Heart left ventricle (tissue), 16 donors: ENCODE results near the gene PPP1R9B. TPM values are rescaled to one million over a fixed set of nuclear protein-coding genes. Genes with fewer than 3 reads are reported as not detected.

Experiments used
- ATAC-seq, 4 donors: fragments of 200-7000 bp; cut with Tn5 transposase; one replicate each; pipeline ENCODE4 v1.9.1; 2020 to 2022; ENCODE audit warnings: moderate library complexity in 4 of 4, mild to moderate bottlenecking in 3 of 4, moderate number of reproducible peaks in 1 of 4
- DNase-seq, 5 donors: peaks; one replicate each; pipeline ENCODE4 v3.0.0-alpha.2; 2020
- H3K27ac ChIP-seq, 12 donors: fragments of 200-600 bp; sonication (generic) in 4 of 12; one replicate each; pipeline versions ENCODE4 v1.5.0 to v1.8.0; 2016 to 2022; ENCODE audit warnings: mild to moderate bottlenecking in 2 of 12
- H3K27me3 ChIP-seq, 9 donors: fragments of 200-600 bp; sonication (generic) in 2 of 9; one replicate each; pipeline versions ENCODE4 v1.5.1 to v1.8.0; 2016 to 2022; ENCODE audit warnings: mild to moderate bottlenecking in 3 of 9
- H3K36me3 ChIP-seq, 9 donors: fragments of 200-600 bp; sonication (generic) in 2 of 9; one replicate each; pipeline versions ENCODE4 v1.5.0 to v1.8.0; 2018 to 2022; ENCODE audit warnings: mild to moderate bottlenecking in 2 of 9
- H3K4me1 ChIP-seq, 12 donors: fragments of 200-600 bp; sonication (generic) in 4 of 12; one replicate each; pipeline versions ENCODE4 v1.5.0 to v1.8.0; 2016 to 2022; ENCODE audit warnings: mild to moderate bottlenecking in 3 of 12
- H3K4me3 ChIP-seq, 12 donors: fragments of 200-600 bp; sonication (generic) in 4 of 12; one replicate each; pipeline versions ENCODE4 v1.5.0 to v1.8.0; 2017 to 2022; ENCODE audit warnings: mild to moderate bottlenecking in 9 of 12, moderate library complexity in 4 of 12
- H3K9me3 ChIP-seq, 12 donors: fragments of 200-600 bp; sonication (generic) in 4 of 12; one replicate each; pipeline versions ENCODE4 v1.5.0 to v1.8.0; 2016 to 2022; ENCODE audit warnings: mild to moderate bottlenecking in 1 of 12
- POLR2A ChIP-seq, 2 donors: fragments of 450-650 bp; IDR thresholded peaks; one replicate each; pipeline ENCODE4 v1.6.1; 2017; ENCODE audit warnings: antibody characterized with exemption in 2 of 2, mild to moderate bottlenecking in 2 of 2, moderate library complexity in 2 of 2
- WGBS, 4 donors: extraction: QIAGEN DNeasy Blood & Tissue Kit in 2 of 4; methylation state at CpG; one replicate each; pipeline versions ENCODE4 v1.1.5 to v1.1.7; 2013 to 2018; 5-methylcytosine and 5-hydroxymethylcytosine counted together
- intact Hi-C, 10 donors: fragments of 100-400 bp; cut with DNase I; formaldehyde crosslinking; loops; one replicate each; pipeline versions ENCODE4 v1.11.1 to v1.14.2; 2022
- polyA plus RNA-seq, 2 donors: library from polyadenylated mRNA; stranded (reverse); fragments of 200-250 nt; gene quantifications; one replicate each; pipeline ENCODE4 v1.2.3, GENCODE V29; 2013
- total RNA-seq, 9 donors: library from RNA; depleted of rRNA in 2 of 9; stranded (reverse); fragments of >200 nt in 2 of 9; fragmentation: NEBNext Ultra II Directional in 3 of 9; extraction: Animal tissue kit (Norgen Biotek cat#: 25700) in 3 of 9; gene quantifications; one replicate each; pipeline versions ENCODE4 v1.1.0 to v1.2.4, GENCODE V29; 2016 to 2023
- TF ChIP-seq, protein P1 (sequence below), 12 donors: fragments of 200-600 bp; sonication (generic) in 4 of 12; IDR thresholded peaks; one replicate each; pipeline versions ENCODE4 v1.5.0 to v1.8.0; 2018 to 2022; ENCODE audit warnings: antibody characterized with exemption in 12 of 12, mild to moderate bottlenecking in 5 of 12
- donor health status: ischemic (EF 13 %, LVEDD 7.1; RV severe dilation, severe dysfunction).
- donor health status: healthy with polysubstance abuse.
- donor health status: DM: no; HTN: yes; CAD: no.
- donor health status: DM: no; HTN: no; CAD: no.
- donor health status: ischemic (EF 25% LVEDD 6.9; RV normal size, moderate dysfunction).
- donor health status: ischemic (EF 25% LVEDD 5.7; RV mildly dilated, moderate dysfunction).
- donor health status: healthy.
- donor health status: DM: yes; HTN: yes; CAD: no.
- donor health status: ischemic (EF 35%, LVEDD 5.7; RV mildly dilated, moderate dysfunction).
- donor health status: nonischemic (EF 11% LVEDD 7.7; RV severe dilation, severe dysfunction).
- donor health status: DM: yes; HTN: yes; CAD: no.
- donor health status: PGD.
- donor health status: ischemic (EF 29% LVEDD 5.4; RV normal size, mild dysfunction).
- donor health status: nonischemic (EF 23%, LVEDD 6.1; RV moderate dilation, normal function).

The PPP1R9B gene
- total and polyA plus RNA-seq, 11 donors, result 17.0 to 55.9 (median 31.3) TPM

DNA sequence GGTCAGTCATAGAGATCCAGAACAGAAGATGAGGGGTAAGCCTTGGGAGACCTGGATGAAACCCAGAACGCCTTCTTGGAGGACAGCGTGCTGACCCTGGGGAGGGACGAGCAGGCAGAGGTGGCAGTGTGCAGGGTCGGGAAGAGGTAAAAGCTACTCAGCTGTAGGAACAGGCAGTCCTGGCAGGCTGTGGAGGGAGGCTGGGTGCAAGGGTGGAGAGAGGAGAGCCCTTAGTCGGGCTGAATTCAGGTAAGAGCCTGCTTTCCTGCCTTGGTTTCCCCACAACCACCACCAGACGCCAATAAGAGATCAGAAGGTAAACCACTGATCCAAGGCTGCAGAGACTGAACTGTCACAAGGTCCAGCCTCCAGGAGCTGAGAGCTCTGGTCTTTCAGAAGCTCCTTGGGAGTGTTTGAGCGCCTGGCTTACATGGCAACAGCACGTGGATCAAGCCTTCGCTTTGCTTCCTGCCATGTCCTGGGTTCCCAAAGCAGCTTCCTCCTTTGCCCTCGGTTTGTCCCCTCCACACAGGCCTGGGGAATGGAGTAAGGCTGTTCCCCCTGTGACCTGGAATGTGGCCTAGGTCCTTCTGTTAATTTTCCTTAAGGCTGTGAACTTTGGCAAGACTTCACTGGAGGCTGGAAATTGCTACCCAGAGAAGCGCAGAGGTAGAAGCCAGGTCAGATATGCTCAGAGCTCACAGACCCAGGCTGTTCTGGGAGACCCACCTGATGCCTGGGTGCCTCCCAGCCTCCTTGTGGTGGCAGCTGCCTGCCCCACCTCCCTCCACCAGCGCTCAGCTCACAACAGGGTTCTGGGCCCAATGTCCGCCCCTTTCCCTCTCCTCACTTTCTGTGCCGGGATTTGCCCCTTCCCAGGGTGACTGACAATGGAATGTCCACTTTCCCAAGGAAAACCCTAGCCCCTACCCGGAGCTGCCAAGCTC is 59.2 kb downstream of the PPP1R9B start:
- H3K27me3 ChIP-seq, result no peaks in the 10 kb centered on the region
- ATAC-seq (no peak), DNase-seq (peak in 1 of 5 donors; percentile 48)
- peaks cover 0 to 14% (median 9%) of the 10 kb centered on the region in 9 donors for H3K36me3 ChIP-seq
- WGBS, 4 donors, result 78 to 82% (median 79%) methylated on average over 15 of the region's 15 CpGs
- peaks cover 0 to 17% (median 4%) of the 10 kb centered on the region in 12 donors for H3K4me1 ChIP-seq
- H3K27ac ChIP-seq, result no peak overlapping the region
- no peak overlapping the region for H3K4me3 ChIP-seq
- intact Hi-C loops, result loop anchor here in 7 of 10 donors (5.0 to 10.0 kb wide), 4 partner anchors 34 to 206 kb away; partner anchors contain the start of gene ITGA3 (in 2 of the 7)
- no peaks in the 10 kb centered on the region for H3K9me3 ChIP-seq
- no peak for TF ChIP-seq POLR2A (IDR thresholded peaks at IDR 0.05)
- TF ChIP-seq, protein P1, sequence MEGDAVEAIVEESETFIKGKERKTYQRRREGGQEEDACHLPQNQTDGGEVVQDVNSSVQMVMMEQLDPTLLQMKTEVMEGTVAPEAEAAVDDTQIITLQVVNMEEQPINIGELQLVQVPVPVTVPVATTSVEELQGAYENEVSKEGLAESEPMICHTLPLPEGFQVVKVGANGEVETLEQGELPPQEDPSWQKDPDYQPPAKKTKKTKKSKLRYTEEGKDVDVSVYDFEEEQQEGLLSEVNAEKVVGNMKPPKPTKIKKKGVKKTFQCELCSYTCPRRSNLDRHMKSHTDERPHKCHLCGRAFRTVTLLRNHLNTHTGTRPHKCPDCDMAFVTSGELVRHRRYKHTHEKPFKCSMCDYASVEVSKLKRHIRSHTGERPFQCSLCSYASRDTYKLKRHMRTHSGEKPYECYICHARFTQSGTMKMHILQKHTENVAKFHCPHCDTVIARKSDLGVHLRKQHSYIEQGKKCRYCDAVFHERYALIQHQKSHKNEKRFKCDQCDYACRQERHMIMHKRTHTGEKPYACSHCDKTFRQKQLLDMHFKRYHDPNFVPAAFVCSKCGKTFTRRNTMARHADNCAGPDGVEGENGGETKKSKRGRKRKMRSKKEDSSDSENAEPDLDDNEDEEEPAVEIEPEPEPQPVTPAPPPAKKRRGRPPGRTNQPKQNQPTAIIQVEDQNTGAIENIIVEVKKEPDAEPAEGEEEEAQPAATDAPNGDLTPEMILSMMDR (IDR thresholded peaks at IDR 0.05), result no peak

DNA sequence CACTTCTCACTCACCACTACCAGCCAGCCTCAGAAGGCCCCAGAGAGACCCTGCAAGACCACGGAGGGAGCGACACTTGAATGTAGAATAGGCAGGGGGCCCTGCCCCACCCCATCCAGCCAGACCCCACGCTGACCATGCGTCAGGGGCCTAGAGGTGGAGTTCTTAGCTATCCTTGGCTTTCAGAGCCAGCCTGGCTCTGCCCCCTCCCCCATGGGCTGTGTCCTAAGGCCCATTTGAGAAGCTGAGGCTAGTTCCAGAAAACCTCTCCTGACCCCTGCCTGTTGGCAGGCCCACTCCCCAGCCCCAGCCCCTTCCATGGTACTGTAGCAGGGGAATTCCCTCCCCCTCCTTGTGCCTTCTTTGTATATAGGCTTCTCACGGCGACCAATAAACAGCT is 60.4 kb downstream of the PPP1R9B start:
- intact Hi-C loops, result loop anchor here in 7 of 10 donors (5.0 to 10.0 kb wide), 4 partner anchors 33 to 207 kb away; partner anchors contain the start of gene ITGA3 (in 2 of the 7)

DNA sequence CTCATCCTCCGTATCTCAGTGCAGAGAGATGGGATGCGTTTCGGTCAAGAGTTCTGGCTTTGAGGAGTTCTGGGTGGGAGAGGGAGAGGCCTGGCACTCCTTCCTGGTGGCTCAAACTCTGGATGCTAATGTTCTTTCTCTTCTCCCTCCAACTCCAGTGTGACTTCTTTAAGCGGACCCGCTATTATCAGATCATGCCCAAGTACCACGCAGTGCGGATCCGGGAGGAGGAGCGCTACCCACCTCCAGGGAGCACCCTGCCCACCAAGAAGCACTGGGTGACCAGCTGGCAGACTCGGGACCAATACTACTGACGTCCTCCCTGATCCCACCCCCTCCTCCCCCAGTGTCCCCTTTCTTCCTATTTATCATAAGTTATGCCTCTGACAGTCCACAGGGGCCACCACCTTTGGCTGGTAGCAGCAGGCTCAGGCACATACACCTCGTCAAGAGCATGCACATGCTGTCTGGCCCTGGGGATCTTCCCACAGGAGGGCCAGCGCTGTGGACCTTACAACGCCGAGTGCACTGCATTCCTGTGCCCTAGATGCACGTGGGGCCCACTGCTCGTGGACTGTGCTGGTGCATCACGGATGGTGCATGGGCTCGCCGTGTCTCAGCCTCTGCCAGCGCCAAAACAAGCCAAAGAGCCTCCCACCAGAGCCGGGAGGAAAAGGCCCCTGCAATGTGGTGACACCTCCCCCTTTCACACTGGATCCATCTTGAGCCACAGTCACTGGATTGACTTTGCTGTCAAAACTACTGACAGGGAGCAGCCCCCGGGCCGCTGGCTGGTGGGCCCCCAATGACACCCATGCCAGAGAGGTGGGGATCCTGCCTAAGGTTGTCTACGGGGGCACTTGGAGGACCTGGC is 61.3 kb downstream of the PPP1R9B start:
- WGBS, 4 donors, result 82 to 89% (median 84%) methylated on average over 17 to 25 of the region's 25 CpGs

More for the DNA sequence above, 60.4 kb downstream of the PPP1R9B start:
- DNase-seq, result peak in 1 of 5 donors; percentile 48
- WGBS, 4 donors, result 75 to 88% (median 82%) methylated on average over 4 to 6 of the region's 6 CpGs
- TF ChIP-seq, protein P1 (IDR thresholded peaks at IDR 0.05), result no peak
- no peak for TF ChIP-seq POLR2A (IDR thresholded peaks at IDR 0.05)
- Histone ChIP-seq H3K4me1 (peaks cover 0 to 9% (median 0%) of the 10 kb centered on the region in 12 donors), H3K27ac (no peak overlapping the region), H3K9me3 (no peaks in the 10 kb centered on the region), H3K36me3 (peaks cover 0 to 14% (median 9%) of the 10 kb centered on the region in 9 donors), H3K27me3 (no peaks in the 10 kb centered on the region), H3K4me3 (no peak overlapping the region)
- ATAC-seq, result no peak

More for the DNA sequence above, 61.3 kb downstream of the PPP1R9B start:
- DNase-seq (peak in 1 of 5 donors; percentile 45), ATAC-seq (no peak)
- peaks cover 0 to 20% (median 9%) of the 10 kb centered on the region in 9 donors for H3K36me3 ChIP-seq
- intact Hi-C loops, result loop anchor here in 4 of 10 donors (2.0 to 10.0 kb wide), 3 partner anchors 62 to 514 kb away; partner anchors contain the start of gene NXPH3 (in 1 of the 4)
- TF ChIP-seq, protein P1 (IDR thresholded peaks at IDR 0.05), result no peak
- TF ChIP-seq POLR2A (IDR thresholded peaks at IDR 0.05), result no peak
- H3K27ac ChIP-seq, result no peak overlapping the region
- peaks cover 0 to 6% (median 0%) of the 10 kb centered on the region in 12 donors for H3K4me1 ChIP-seq
- H3K4me3 ChIP-seq, result no peak overlapping the region
- no peaks in the 10 kb centered on the region for H3K27me3 ChIP-seq
- H3K9me3 ChIP-seq, result no peaks in the 10 kb centered on the region
